GOT3 (cell line): ENCODE measurements around the gene CNTNAP2.
"Not testable (repeated sequence)": the region's sequence is repeated elsewhere in the genome, so short reads cannot be mapped to it uniquely, and the experiment has no call there.

Experiments
- DNase-seq: peaks from one replicate; lab custom pipeline; 2025; ENCODE audit warnings: mixed read lengths; lab: John Stamatoyannopoulos, UW

The CNTNAP2 gene

GRCh38 chr7:148261996-148262688 lies 2145.5 kb downstream of the CNTNAP2 start:
- no peak for DNase-seq

GRCh38 chr7:148262721-148263229 lies 2146.2 kb downstream of the CNTNAP2 start:
- DNase-seq = no peak

GRCh38 chr7:148264933-148265557 lies 2148.4 kb downstream of the CNTNAP2 start:
- no peak for DNase-seq

- no peak for DNase-seq
These were observed 2149.3 kb downstream of the CNTNAP2 start for GRCh38 chr7:148265896-148266295.

GRCh38 chr7:148266795-148267194 lies 2150.2 kb downstream of the CNTNAP2 start:
- no peak for DNase-seq

- no peak for DNase-seq
These were observed 2154.0 kb downstream of the CNTNAP2 start for GRCh38 chr7:148270576-148270975.

GRCh38 chr7:148274118-148274517 lies 2157.5 kb downstream of the CNTNAP2 start:
- no peak for DNase-seq

- no peak for DNase-seq
These were observed 2158.8 kb downstream of the CNTNAP2 start for GRCh38 chr7:148275359-148275890.

- DNase-seq = no peak
These were observed 2159.9 kb downstream of the CNTNAP2 start for GRCh38 chr7:148276314-148277041.

- DNase-seq = no peak
These were observed 2160.6 kb downstream of the CNTNAP2 start for GRCh38 chr7:148277042-148277660.

GRCh38 chr7:148286150-148286549 lies 2169.5 kb downstream of the CNTNAP2 start:
- no peak for DNase-seq

GRCh38 chr7:148287538-148287937 lies 2170.9 kb downstream of the CNTNAP2 start:
- no peak for DNase-seq

GRCh38 chr7:148288592-148289151 lies 2172.1 kb downstream of the CNTNAP2 start:
- no peak for DNase-seq

GRCh38 chr7:148289630-148290029 lies 2173.0 kb downstream of the CNTNAP2 start:
- no peak for DNase-seq

GRCh38 chr7:148290538-148290937 lies 2173.9 kb downstream of the CNTNAP2 start:
- DNase-seq = no peak

GRCh38 chr7:148291799-148292198 lies 2175.2 kb downstream of the CNTNAP2 start:
- no peak for DNase-seq

GRCh38 chr7:148296994-148297644 lies 2180.5 kb downstream of the CNTNAP2 start:
- no peak for DNase-seq

GRCh38 chr7:148298768-148299167 lies 2182.2 kb downstream of the CNTNAP2 start:
- DNase-seq = not testable (repeated sequence)

GRCh38 chr7:148299350-148300276 lies 2183.0 kb downstream of the CNTNAP2 start:
- DNase-seq = no peak

GRCh38 chr7:148302436-148302835 lies 2185.8 kb downstream of the CNTNAP2 start:
- not testable (repeated sequence) for DNase-seq
